Activated naive CD4-positive, alpha-beta T cell treated with anti-CD3 and anti-CD28 coated beads, Interleukin-2, amount 50 U/mL, for 24 hours (primary cell): ENCODE data around the gene IKBKE.

Source experiments
- H3K27ac Mint-ChIP-seq: one replicate; pipeline ENCODE4 v1.8.0; 2021; ENCODE audit warnings: mild to moderate bottlenecking, mixed read lengths
- H3K27me3 Mint-ChIP-seq: one replicate; pipeline ENCODE4 v1.8.0; 2021; ENCODE audit warnings: mixed read lengths
- H3K36me3 Mint-ChIP-seq: one replicate; pipeline ENCODE4 v1.8.0; 2021; ENCODE audit warnings: mixed read lengths
- H3K4me1 Mint-ChIP-seq: one replicate; pipeline ENCODE4 v1.8.0; 2021; ENCODE audit warnings: mixed read lengths
- H3K4me3 Mint-ChIP-seq: one replicate; pipeline ENCODE4 v1.8.0; 2021; ENCODE audit warnings: mild to moderate bottlenecking, mixed read lengths
- H3K9me3 Mint-ChIP-seq: one replicate; pipeline ENCODE4 v1.8.0; 2021; ENCODE audit warnings: mixed read lengths

The IKBKE gene

DNA sequence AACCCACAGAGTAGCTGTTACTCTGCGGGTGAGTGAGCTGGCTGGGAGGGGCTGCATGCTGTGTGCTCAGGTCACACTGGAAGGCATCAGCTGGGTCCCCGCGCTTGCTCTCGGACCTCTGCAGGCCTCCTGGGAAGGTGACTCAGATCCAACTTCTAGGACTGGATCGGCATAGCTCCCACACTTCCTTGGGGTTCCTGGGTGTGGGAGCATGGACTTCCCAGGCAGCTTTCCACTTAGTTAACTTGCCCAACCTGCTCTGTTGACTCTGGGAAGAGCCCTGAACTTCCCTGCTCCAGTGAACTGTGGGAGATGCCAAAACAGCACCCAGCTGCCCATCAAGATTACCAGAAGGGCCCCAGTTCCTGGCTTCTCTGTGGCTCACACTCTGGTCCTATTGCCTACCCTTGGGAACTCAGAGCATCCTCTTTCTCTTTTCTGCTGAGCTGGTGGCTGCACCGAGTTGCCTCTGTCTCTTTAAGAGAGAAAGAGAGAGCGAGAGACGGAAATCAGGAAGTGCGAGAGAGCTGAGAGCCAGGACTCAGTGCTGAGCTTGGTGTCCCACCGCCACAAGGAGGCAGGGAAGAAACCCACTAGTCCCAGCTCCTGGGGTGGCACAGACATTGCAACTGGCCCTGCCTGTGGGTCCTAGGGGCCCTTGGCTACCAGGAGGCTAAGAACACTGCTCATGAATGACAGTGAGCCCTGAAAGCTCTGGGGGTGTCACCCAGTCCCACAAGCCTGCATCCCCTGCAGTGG lies at the start of gene IKBKE:
Gene IKBKE, plus strand, starts transcription at position 544 of the 759 bp plus-strand sequence. CDS start 2,752 bp downstream, outside the sequence.
- Mint-ChIP-seq H3K36me3 (peaks cover 3% of the 10 kb centered on the region), H3K4me1 (peaks cover 83% of the 10 kb centered on the region), H3K4me3 (peak within 1 kb of the TSS; percentile 82), H3K27ac (peak within 1 kb of the TSS; percentile 91), H3K27me3 (no peaks in the 10 kb centered on the region), H3K9me3 (peaks cover 4% of the 10 kb centered on the region)

GRCh38 chr1:206421616-206422340 lies 48.5 kb upstream of the IKBKE start:
- Mint-ChIP-seq H3K36me3 (peaks cover 11% of the 10 kb centered on the region), H3K4me3 (no peak overlapping the region)

GRCh38 chr1:206422525-206422924 lies 47.8 kb upstream of the IKBKE start:
- H3K9me3 Mint-ChIP-seq: no peaks in the 10 kb centered on the region
- H3K36me3 Mint-ChIP-seq: peaks cover 12% of the 10 kb centered on the region
- no peaks in the 10 kb centered on the region for H3K4me1 Mint-ChIP-seq
- no peak overlapping the region for H3K27ac Mint-ChIP-seq
- no peak overlapping the region for H3K4me3 Mint-ChIP-seq
- no peaks in the 10 kb centered on the region for H3K27me3 Mint-ChIP-seq

More at GRCh38 chr1:206421616-206422340, 48.5 kb upstream of the IKBKE start:
- no peaks in the 10 kb centered on the region for H3K9me3 Mint-ChIP-seq
- no peaks in the 10 kb centered on the region for H3K4me1 Mint-ChIP-seq
- H3K27me3 Mint-ChIP-seq: no peaks in the 10 kb centered on the region
- no peak overlapping the region for H3K27ac Mint-ChIP-seq

GRCh38 chr1:206427291-206427690 lies 43.0 kb upstream of the IKBKE start:
- H3K27ac Mint-ChIP-seq: no peak overlapping the region

DNA sequence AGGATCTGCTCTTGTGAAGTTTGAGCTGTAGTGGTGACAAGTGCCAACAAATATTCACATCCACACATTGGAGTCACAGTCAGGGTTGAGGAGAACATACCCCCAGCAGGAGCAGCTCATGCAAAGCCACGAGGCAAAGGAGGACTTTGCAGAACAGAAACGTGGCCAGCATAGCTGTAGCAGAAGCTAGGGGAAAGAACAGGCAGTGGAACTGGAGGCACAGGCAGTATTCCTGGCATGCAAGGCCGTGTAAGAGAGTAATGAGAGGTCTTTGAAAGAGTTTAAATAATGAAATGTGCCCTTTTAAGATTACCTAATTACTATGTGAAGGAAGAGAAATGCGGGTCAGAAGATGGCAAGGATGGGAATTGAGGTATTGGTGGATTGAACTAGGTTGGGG lies 40.9 kb upstream of the IKBKE start:
- Mint-ChIP-seq H3K4me3 (no peak overlapping the region), H3K9me3 (no peaks in the 10 kb centered on the region), H3K36me3 (peaks cover 9% of the 10 kb centered on the region), H3K27ac (no peak overlapping the region), H3K27me3 (no peaks in the 10 kb centered on the region), H3K4me1 (no peaks in the 10 kb centered on the region)

More at GRCh38 chr1:206427291-206427690, 43.0 kb upstream of the IKBKE start:
- Mint-ChIP-seq H3K4me1 (no peaks in the 10 kb centered on the region), H3K36me3 (peaks cover 15% of the 10 kb centered on the region), H3K4me3 (no peak overlapping the region), H3K9me3 (no peaks in the 10 kb centered on the region), H3K27me3 (no peaks in the 10 kb centered on the region)

DNA sequence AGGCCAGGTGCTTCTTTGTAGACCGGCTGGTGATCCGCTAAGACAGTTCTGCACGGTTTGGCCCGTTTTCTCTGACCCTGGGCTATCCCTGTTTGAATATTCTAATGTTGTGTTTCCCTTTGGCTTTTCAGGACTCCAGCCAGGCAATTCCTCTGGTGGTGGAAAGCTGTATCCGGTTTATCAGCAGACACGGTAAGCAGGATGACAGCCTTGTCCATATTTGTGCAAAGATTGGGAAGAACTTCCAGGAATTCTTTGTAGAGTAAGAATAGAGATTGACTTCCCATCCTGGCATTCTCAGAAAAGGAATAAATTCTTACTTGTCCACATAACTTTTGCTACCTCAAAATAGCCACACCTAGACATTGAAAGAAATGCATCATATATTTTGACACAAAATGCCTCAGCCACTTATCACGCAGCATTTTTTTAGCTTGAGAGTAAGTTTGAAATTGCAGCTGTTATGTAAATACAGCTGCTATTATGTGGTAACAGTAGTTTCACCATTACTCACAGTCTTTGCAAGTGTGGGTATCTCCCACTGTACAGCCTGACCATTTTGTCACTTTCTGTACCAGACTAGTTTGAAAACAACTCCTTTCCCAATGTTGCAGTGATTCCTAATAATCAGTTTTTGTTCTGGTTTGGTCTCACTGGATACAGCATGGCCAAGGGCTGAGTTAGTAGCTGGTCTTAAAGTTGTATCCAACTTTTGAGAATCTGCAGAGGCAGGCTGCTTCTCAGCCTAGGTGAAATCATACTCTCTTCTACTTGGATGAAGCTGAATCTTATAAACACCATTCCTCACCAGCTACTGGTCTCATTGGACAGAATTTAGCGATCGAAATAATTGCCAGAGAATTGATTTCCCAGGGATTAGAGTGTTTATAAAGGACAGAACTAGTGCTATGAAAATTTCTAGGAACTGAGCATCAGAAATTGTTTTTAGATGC lies 40.0 kb upstream of the IKBKE start:
- no peaks in the 10 kb centered on the region for H3K9me3 Mint-ChIP-seq
- H3K4me1 Mint-ChIP-seq: no peaks in the 10 kb centered on the region
- H3K4me3 Mint-ChIP-seq: no peak overlapping the region
- no peak overlapping the region for H3K27ac Mint-ChIP-seq
- no peaks in the 10 kb centered on the region for H3K27me3 Mint-ChIP-seq
- peaks cover 9% of the 10 kb centered on the region for H3K36me3 Mint-ChIP-seq

GRCh38 chr1:206435445-206435844 lies 34.8 kb upstream of the IKBKE start:
- Mint-ChIP-seq H3K27ac (no peak overlapping the region), H3K9me3 (no peaks in the 10 kb centered on the region), H3K36me3 (peaks cover 8% of the 10 kb centered on the region), H3K4me3 (no peak overlapping the region), H3K4me1 (no peaks in the 10 kb centered on the region), H3K27me3 (no peaks in the 10 kb centered on the region)

GRCh38 chr1:206438554-206438953 lies 31.7 kb upstream of the IKBKE start:
- no peak overlapping the region for H3K27ac Mint-ChIP-seq
- H3K36me3 Mint-ChIP-seq: peaks cover 5% of the 10 kb centered on the region
- no peaks in the 10 kb centered on the region for H3K4me1 Mint-ChIP-seq
- no peak overlapping the region for H3K4me3 Mint-ChIP-seq
- no peaks in the 10 kb centered on the region for H3K27me3 Mint-ChIP-seq
- H3K9me3 Mint-ChIP-seq: no peaks in the 10 kb centered on the region

- Mint-ChIP-seq H3K9me3 (no peaks in the 10 kb centered on the region), H3K4me3 (no peak overlapping the region), H3K27ac (no peak overlapping the region), H3K36me3 (peaks cover 5% of the 10 kb centered on the region), H3K4me1 (no peaks in the 10 kb centered on the region), H3K27me3 (no peaks in the 10 kb centered on the region)
Observed at GRCh38 chr1:206439205-206439604, 31.1 kb upstream of the IKBKE start.

- H3K4me1 Mint-ChIP-seq: no peaks in the 10 kb centered on the region
- no peak overlapping the region for H3K27ac Mint-ChIP-seq
- peaks cover 5% of the 10 kb centered on the region for H3K36me3 Mint-ChIP-seq
- no peak overlapping the region for H3K4me3 Mint-ChIP-seq
- no peaks in the 10 kb centered on the region for H3K9me3 Mint-ChIP-seq
- no peaks in the 10 kb centered on the region for H3K27me3 Mint-ChIP-seq
Observed at GRCh38 chr1:206441336-206441967, 28.8 kb upstream of the IKBKE start.

DNA sequence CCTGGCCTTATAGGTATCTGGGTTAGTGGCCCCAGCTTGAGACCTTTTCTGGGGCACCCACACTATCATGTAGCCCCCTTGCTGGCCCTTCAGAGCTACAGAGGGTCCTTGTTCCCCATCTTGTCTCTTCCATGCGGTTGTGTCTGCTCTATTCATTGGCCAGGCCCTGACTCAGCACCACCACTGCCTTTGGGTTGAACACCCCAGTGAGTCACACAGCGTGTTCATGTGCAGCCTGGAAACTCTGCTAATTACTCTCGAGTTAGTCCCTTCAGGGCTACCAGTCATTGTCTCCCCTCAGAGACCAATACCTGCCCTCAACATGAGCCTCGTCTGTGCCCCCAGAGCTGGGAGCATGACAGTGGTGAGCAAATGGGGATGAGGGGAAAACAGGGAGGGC lies 28.2 kb upstream of the IKBKE start:
- H3K4me1 Mint-ChIP-seq: no peaks in the 10 kb centered on the region
- peaks cover 7% of the 10 kb centered on the region for H3K36me3 Mint-ChIP-seq
- H3K27me3 Mint-ChIP-seq: no peaks in the 10 kb centered on the region
- no peaks in the 10 kb centered on the region for H3K9me3 Mint-ChIP-seq
- no peak overlapping the region for H3K27ac Mint-ChIP-seq
- H3K4me3 Mint-ChIP-seq: no peak overlapping the region

- Mint-ChIP-seq H3K9me3 (no peaks in the 10 kb centered on the region), H3K4me3 (no peak overlapping the region), H3K27ac (no peak overlapping the region), H3K27me3 (no peaks in the 10 kb centered on the region), H3K36me3 (peaks cover 2% of the 10 kb centered on the region), H3K4me1 (no peaks in the 10 kb centered on the region)
Observed at GRCh38 chr1:206445116-206445515, 25.2 kb upstream of the IKBKE start.

GRCh38 chr1:206445911-206446356 lies 24.3 kb upstream of the IKBKE start:
- no peak overlapping the region for H3K4me3 Mint-ChIP-seq
- H3K36me3 Mint-ChIP-seq: peaks cover 2% of the 10 kb centered on the region
- H3K27me3 Mint-ChIP-seq: no peaks in the 10 kb centered on the region
- H3K27ac Mint-ChIP-seq: no peak overlapping the region
- H3K9me3 Mint-ChIP-seq: no peaks in the 10 kb centered on the region
- no peaks in the 10 kb centered on the region for H3K4me1 Mint-ChIP-seq

- H3K4me1 Mint-ChIP-seq: no peaks in the 10 kb centered on the region
- H3K9me3 Mint-ChIP-seq: no peaks in the 10 kb centered on the region
- no peaks in the 10 kb centered on the region for H3K27me3 Mint-ChIP-seq
- H3K27ac Mint-ChIP-seq: no peak overlapping the region
- peaks cover 2% of the 10 kb centered on the region for H3K36me3 Mint-ChIP-seq
- H3K4me3 Mint-ChIP-seq: no peak overlapping the region
Observed at GRCh38 chr1:206446688-206447421, 23.4 kb upstream of the IKBKE start.
